Measurements from ENCODE around the gene SNPH.

Gene SNPH

DNA sequence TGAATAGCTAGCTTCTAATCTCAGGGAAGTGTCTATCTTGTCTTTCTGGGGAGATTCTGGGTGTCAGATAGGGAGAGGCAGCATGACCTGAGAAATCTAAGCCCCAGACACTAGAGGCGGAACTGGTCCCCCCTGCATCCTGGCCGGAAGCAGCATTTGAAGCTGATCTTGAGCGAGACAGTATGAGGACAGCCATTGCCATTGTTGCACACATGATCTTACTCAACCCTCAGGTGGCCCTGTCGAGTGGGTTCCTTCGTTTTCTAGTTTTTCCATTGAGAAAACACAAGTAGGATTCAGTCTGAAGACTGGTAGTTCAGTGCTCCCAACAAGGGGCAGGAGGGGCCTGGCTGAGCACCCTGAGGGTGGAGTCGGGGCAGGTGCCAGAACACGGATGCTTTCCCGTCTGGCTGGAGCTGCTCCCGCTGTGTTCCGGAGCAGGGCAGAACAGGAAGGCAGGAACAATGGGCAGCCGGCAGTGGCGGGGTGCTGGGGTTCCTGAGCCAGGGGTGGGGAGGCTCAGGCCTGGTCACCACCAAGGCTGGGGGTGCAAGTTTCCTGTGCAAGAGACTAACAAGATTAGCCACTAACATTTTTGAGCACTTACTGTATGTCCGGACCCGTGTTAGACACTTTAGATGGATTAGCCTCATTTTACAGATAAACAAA, 70.7 kb downstream of the SNPH start:
- ChIA-PET CTCF (interaction anchor here (0.6 kb wide), 2 partner anchors 8 to 129 kb away, joined by 3 to 4 read pairs; no protein-coding TSS in a partner anchor), POLR2A (interaction anchor here (1.2 kb wide), 1 partner anchor 56 kb away, joined by 4 read pairs; the partner anchor contains the start of gene FKBP1A)
- Histone ChIP-seq H3K4me1 (ENCODE audit: control insufficient read depth, insufficient read depth, low read length) (no peaks in the 10 kb centered on the region), H3K4me3 (ENCODE audit: low read depth, low read length) (no peak overlapping the region), H3K27ac (ENCODE audit: extremely low read depth, low read depth, low read length) (no peak overlapping the region), H3K9me3 (ENCODE audit: control insufficient read depth, insufficient read depth, low read depth, low read length) (no peaks in the 10 kb centered on the region), H3K36me3 (ENCODE audit: control insufficient read depth in 2 of 2, insufficient read depth in 1 of 2, low read length in 2 of 2) (peaks cover 7 to 11% of the 10 kb centered on the region in 2 experiments; a peak in 2 of 3 replicates)
- no peak for TF ChIP-seq GLI4 (tag by site-specific recombination; IDR thresholded peaks at IDR 0.05)
- no peak for TF ChIP-seq ZNF623 (tag by site-specific recombination; IDR thresholded peaks at IDR 0.05)
- no peak for TF ChIP-seq ZNF248 (tag by site-specific recombination; IDR thresholded peaks at IDR 0.05)
- no peak for TF ChIP-seq ZNF629 (tag by site-specific recombination; IDR thresholded peaks at IDR 0.05)
- TF ChIP-seq ZNF600 (tag by site-specific recombination; IDR thresholded peaks at IDR 0.05) = peak; percentile 99
- TF ChIP-seq, protein P1, sequence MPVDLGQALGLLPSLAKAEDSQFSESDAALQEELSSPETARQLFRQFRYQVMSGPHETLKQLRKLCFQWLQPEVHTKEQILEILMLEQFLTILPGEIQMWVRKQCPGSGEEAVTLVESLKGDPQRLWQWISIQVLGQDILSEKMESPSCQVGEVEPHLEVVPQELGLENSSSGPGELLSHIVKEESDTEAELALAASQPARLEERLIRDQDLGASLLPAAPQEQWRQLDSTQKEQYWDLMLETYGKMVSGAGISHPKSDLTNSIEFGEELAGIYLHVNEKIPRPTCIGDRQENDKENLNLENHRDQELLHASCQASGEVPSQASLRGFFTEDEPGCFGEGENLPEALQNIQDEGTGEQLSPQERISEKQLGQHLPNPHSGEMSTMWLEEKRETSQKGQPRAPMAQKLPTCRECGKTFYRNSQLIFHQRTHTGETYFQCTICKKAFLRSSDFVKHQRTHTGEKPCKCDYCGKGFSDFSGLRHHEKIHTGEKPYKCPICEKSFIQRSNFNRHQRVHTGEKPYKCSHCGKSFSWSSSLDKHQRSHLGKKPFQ (tag by site-specific recombination; IDR thresholded peaks at IDR 0.05) = no peak

DNA sequence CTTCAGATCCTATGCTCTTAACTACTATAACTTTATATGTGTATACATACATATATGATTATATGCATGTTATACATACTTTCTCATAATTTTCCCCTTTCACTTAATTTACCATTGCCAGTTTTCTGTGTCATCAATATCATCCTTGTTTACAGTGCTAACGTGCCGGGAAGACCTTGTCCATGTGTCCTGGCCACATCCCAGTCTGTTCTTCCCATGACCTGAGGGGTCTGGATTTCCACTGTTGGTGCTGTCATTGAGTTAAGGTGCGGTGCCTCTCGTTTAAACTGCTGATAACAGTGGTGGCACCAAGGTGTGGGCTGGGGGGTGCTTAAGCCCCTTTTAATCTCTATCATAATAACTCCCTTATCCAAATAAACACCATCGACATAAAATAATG, 71.3 kb downstream of the SNPH start:
- CTCF ChIA-PET = no interaction called here
- no peak for TF ChIP-seq KLF7 (tag by site-specific recombination; IDR thresholded peaks at IDR 0.05; ENCODE audit: borderline replicate concordance)
- TF ChIP-seq ZNF629 (tag by site-specific recombination; IDR thresholded peaks at IDR 0.05) = no peak
- no peak for TF ChIP-seq HOXA7 (CRISPR knock-in tag; IDR thresholded peaks at IDR 0.05; ENCODE audit: borderline replicate concordance)
- TF ChIP-seq, protein P2, sequence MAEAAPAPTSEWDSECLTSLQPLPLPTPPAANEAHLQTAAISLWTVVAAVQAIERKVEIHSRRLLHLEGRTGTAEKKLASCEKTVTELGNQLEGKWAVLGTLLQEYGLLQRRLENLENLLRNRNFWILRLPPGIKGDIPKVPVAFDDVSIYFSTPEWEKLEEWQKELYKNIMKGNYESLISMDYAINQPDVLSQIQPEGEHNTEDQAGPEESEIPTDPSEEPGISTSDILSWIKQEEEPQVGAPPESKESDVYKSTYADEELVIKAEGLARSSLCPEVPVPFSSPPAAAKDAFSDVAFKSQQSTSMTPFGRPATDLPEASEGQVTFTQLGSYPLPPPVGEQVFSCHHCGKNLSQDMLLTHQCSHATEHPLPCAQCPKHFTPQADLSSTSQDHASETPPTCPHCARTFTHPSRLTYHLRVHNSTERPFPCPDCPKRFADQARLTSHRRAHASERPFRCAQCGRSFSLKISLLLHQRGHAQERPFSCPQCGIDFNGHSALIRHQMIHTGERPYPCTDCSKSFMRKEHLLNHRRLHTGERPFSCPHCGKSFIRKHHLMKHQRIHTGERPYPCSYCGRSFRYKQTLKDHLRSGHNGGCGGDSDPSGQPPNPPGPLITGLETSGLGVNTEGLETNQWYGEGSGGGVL (tag by site-specific recombination; IDR thresholded peaks at IDR 0.05) = no peak
- TF ChIP-seq, protein P3, sequence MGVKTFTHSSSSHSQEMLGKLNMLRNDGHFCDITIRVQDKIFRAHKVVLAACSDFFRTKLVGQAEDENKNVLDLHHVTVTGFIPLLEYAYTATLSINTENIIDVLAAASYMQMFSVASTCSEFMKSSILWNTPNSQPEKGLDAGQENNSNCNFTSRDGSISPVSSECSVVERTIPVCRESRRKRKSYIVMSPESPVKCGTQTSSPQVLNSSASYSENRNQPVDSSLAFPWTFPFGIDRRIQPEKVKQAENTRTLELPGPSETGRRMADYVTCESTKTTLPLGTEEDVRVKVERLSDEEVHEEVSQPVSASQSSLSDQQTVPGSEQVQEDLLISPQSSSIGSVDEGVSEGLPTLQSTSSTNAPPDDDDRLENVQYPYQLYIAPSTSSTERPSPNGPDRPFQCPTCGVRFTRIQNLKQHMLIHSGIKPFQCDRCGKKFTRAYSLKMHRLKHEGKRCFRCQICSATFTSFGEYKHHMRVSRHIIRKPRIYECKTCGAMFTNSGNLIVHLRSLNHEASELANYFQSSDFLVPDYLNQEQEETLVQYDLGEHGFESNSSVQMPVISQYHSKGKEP (tag by site-specific recombination; IDR thresholded peaks at IDR 0.05) = no peak
- TF ChIP-seq ZFP41 (tag by site-specific recombination; IDR thresholded peaks at IDR 0.05; ENCODE audit: borderline replicate concordance) = no peak
- no peak for TF ChIP-seq ZFP69B (tag by site-specific recombination; IDR thresholded peaks at IDR 0.05)
- no peak for TF ChIP-seq ZNF121 (tag by site-specific recombination; IDR thresholded peaks at IDR 0.05)
- TF ChIP-seq ZIC2 (tag by site-specific recombination; IDR thresholded peaks at IDR 0.05) = no peak
- TF ChIP-seq, protein P4, sequence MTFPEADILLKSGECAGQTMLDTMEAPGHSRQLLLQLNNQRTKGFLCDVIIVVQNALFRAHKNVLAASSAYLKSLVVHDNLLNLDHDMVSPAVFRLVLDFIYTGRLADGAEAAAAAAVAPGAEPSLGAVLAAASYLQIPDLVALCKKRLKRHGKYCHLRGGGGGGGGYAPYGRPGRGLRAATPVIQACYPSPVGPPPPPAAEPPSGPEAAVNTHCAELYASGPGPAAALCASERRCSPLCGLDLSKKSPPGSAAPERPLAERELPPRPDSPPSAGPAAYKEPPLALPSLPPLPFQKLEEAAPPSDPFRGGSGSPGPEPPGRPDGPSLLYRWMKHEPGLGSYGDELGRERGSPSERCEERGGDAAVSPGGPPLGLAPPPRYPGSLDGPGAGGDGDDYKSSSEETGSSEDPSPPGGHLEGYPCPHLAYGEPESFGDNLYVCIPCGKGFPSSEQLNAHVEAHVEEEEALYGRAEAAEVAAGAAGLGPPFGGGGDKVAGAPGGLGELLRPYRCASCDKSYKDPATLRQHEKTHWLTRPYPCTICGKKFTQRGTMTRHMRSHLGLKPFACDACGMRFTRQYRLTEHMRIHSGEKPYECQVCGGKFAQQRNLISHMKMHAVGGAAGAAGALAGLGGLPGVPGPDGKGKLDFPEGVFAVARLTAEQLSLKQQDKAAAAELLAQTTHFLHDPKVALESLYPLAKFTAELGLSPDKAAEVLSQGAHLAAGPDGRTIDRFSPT (tag by site-specific recombination; IDR thresholded peaks at IDR 0.05) = no peak
- TF ChIP-seq TCF7L2 (IDR thresholded peaks at IDR 0.05; ENCODE audit: borderline replicate concordance, low read depth, low read length) = no peak
- no peak for TF ChIP-seq ZNF48 (tag by site-specific recombination; IDR thresholded peaks at IDR 0.05)
- no peak for TF ChIP-seq ZNF664 (tag by site-specific recombination; IDR thresholded peaks at IDR 0.05)
- no peak for TF ChIP-seq YY1 (tag by site-specific recombination; IDR thresholded peaks at IDR 0.05)
- TF ChIP-seq SP3 (tag by site-specific recombination; IDR thresholded peaks at IDR 0.05) = no peak
- TF ChIP-seq HOXC10 (CRISPR knock-in tag; IDR thresholded peaks at IDR 0.05) = no peak
- TF ChIP-seq ZNF701 (tag by site-specific recombination; IDR thresholded peaks at IDR 0.05) = no peak
- no peak for TF ChIP-seq ZNF654 (tag by site-specific recombination; IDR thresholded peaks at IDR 0.05; ENCODE audit: low read depth)
- no peak for TF ChIP-seq ZNF837 (tag by site-specific recombination; IDR thresholded peaks at IDR 0.05)
- Histone ChIP-seq H3K36me3 (ENCODE audit: control insufficient read depth in 2 of 2, insufficient read depth in 1 of 2, low read length in 2 of 2) (peaks cover 1 to 9% of the 10 kb centered on the region in 2 experiments; a peak in 2 of 3 replicates), H3K9me3 (ENCODE audit: control insufficient read depth, insufficient read depth, low read depth, low read length) (no peaks in the 10 kb centered on the region), H3K4me1 (ENCODE audit: control insufficient read depth, insufficient read depth, low read length) (no peaks in the 10 kb centered on the region), H3K4me3 (ENCODE audit: low read depth, low read length) (no peak overlapping the region), H3K27ac (ENCODE audit: extremely low read depth, low read depth, low read length) (no peak overlapping the region)
- POLR2A ChIA-PET = no interaction called here
